Neural progenitor cell (in vitro differentiated cells): ENCODE results near the gene ZHX3. TPM values are rescaled to one million over a fixed set of nuclear protein-coding genes. Genes with fewer than 3 reads are reported as not detected.

Experiments used
- DNase-seq: peaks from one replicate; pipeline ENCODE4 v3.0.0-alpha.2; 2016; ENCODE audit warnings: low spot score
- H2AFZ ChIP-seq: fragments of 200-600 bp; sonication (generic); replicated peaks from 2 replicates; pipeline ENCODE4 v1.6.1; 2016; ENCODE audit warnings: antibody characterized with exemption
- H3F3A ChIP-seq: fragments of 200-600 bp; sonication (generic); 2 replicates; pipeline ENCODE4 v1.6.1; 2016; ENCODE audit warnings: antibody characterized with exemption, low read depth
- H3K27ac ChIP-seq: fragments of 200-600 bp; sonication (generic); 2 replicates; pipeline ENCODE4 v1.5.1; 2016; ENCODE audit warnings: mild to moderate bottlenecking
- H3K27me3 ChIP-seq: fragments of 200-600 bp; sonication (generic); 2 replicates; pipeline ENCODE4 v1.6.1; 2016; ENCODE audit warnings: mild to moderate bottlenecking, moderate library complexity
- H3K36me3 ChIP-seq: fragments of 200-600 bp; sonication (generic); 2 replicates; pipeline ENCODE4 v1.5.1; 2016
- H3K4me1 ChIP-seq: fragments of 200-600 bp; sonication (generic); 2 replicates; pipeline ENCODE4 v1.6.1; 2016; ENCODE audit warnings: mixed run types
- H3K4me2 ChIP-seq: fragments of 200-600 bp; sonication (generic); 2 replicates; pipeline ENCODE4 v1.6.1; 2016
- H3K4me3 ChIP-seq: fragments of 200-600 bp; sonication (generic); 2 replicates; pipeline ENCODE4 v1.5.1; 2016
- H3K79me2 ChIP-seq: fragments of 200-600 bp; sonication (generic); 2 replicates; pipeline ENCODE4 v1.6.1; 2016; ENCODE audit warnings: low read depth
- H3K9ac ChIP-seq: fragments of 200-600 bp; sonication (generic); 2 replicates; pipeline ENCODE4 v1.6.1; 2016
- H3K9me3 ChIP-seq: fragments of 200-600 bp; sonication (generic); 2 replicates; pipeline ENCODE4 v1.5.1; 2016; ENCODE audit warnings: low read depth
- H4K20me1 ChIP-seq: fragments of 200-600 bp; sonication (generic); 2 replicates; pipeline ENCODE4 v1.6.1; 2016; ENCODE audit warnings: low read depth
- H3K27ac Mint-ChIP-seq: 3 replicates; pipeline ENCODE4 v1.8.0; 2021; ENCODE audit warnings: mixed read lengths
- H3K27me3 Mint-ChIP-seq: 2 replicates; pipeline ENCODE4 v1.8.0; 2022; ENCODE audit warnings: low read depth, mild to moderate bottlenecking, inconsistent platforms, moderate library complexity, mixed read lengths; ENCODE audit not compliant: insufficient read depth
- H3K36me3 Mint-ChIP-seq: 3 replicates; pipeline ENCODE4 v1.8.0; 2021; ENCODE audit warnings: mixed read lengths
- H3K4me1 Mint-ChIP-seq: 3 replicates; pipeline ENCODE4 v1.8.0; 2021; ENCODE audit warnings: mixed read lengths
- H3K4me3 Mint-ChIP-seq: 3 replicates; pipeline ENCODE4 v1.8.0; 2021; ENCODE audit warnings: mild to moderate bottlenecking, moderate library complexity, mixed read lengths
- H3K9me3 Mint-ChIP-seq: 3 replicates; pipeline ENCODE4 v1.8.0; 2020; ENCODE audit warnings: mixed read lengths
- EZH2 ChIP-seq: fragments of 200-600 bp; sonication (generic); IDR thresholded peaks from 2 replicates; pipeline ENCODE4 v1.6.1; 2017; ENCODE audit warnings: antibody characterized with exemption, mild to moderate bottlenecking, moderate library complexity
- EZH2phosphoT487 ChIP-seq: fragments of 200-600 bp; sonication (generic); IDR thresholded peaks from 2 replicates; pipeline ENCODE4 v1.6.1; 2017; ENCODE audit warnings: antibody characterized with exemption
- total RNA-seq: library from RNA; depleted of rRNA; stranded (reverse); fragments of >200 nt; gene quantifications from 2 replicates; pipeline ENCODE4 v1.2.3, GENCODE V29; 2015; ENCODE audit warnings: low replicate concordance
- TF ChIP-seq, protein P1 (sequence below): fragments of 200-600 bp; sonication (generic); IDR thresholded peaks from 2 replicates; pipeline ENCODE4 v1.5.1; 2017; ENCODE audit warnings: antibody characterized with exemption, mild to moderate bottlenecking

Gene ZHX3
- total RNA-seq, 1 donor from 2014 or later: 6.8 TPM

DNA sequence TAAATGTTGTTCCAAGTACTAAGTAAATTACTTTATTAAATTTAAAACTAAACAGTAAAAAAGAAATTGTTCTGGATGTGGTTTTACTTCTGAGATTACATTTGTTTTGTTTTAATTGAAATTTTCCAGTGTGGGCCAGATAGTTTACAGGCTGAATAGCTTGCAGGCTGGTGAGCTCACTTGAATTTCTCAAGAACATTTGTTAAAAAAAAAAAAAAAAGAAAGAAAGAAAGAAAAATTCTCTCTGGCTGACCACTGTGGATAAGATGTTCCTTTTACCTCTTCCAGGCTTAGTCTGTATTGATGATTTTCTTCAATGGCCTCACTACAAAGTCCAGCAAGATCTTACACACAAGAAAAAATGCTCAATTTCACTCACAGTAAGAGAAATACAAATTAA, 94.8 kb downstream of the ZHX3 start:
- Mint-ChIP-seq H3K9me3 (no peaks in the 10 kb centered on the region), H3K4me3 (no peak overlapping the region), H3K4me1 (peaks cover 20% of the 10 kb centered on the region), H3K36me3 (peaks cover 2% of the 10 kb centered on the region), H3K27me3 (no peaks in the 10 kb centered on the region), H3K27ac (no peak overlapping the region)
- Histone ChIP-seq H3K9me3 (no peaks in the 10 kb centered on the region), H3K79me2 (no peaks in the 10 kb centered on the region), H3K36me3 (no peaks in the 10 kb centered on the region), H3K4me3 (no peak overlapping the region), H3K9ac (no peak overlapping the region), H3K27ac (no peak overlapping the region), H3K4me1 (peaks cover 18% of the 10 kb centered on the region), H3K4me2 (no peak overlapping the region), H2AFZ (no peak overlapping the region), H4K20me1 (no peaks in the 10 kb centered on the region), H3K27me3 (no peaks in the 10 kb centered on the region), H3F3A (no peaks in the 10 kb centered on the region)
- TF ChIP-seq, protein P1, sequence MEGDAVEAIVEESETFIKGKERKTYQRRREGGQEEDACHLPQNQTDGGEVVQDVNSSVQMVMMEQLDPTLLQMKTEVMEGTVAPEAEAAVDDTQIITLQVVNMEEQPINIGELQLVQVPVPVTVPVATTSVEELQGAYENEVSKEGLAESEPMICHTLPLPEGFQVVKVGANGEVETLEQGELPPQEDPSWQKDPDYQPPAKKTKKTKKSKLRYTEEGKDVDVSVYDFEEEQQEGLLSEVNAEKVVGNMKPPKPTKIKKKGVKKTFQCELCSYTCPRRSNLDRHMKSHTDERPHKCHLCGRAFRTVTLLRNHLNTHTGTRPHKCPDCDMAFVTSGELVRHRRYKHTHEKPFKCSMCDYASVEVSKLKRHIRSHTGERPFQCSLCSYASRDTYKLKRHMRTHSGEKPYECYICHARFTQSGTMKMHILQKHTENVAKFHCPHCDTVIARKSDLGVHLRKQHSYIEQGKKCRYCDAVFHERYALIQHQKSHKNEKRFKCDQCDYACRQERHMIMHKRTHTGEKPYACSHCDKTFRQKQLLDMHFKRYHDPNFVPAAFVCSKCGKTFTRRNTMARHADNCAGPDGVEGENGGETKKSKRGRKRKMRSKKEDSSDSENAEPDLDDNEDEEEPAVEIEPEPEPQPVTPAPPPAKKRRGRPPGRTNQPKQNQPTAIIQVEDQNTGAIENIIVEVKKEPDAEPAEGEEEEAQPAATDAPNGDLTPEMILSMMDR: no peak
- no peak for TF ChIP-seq EZH2
- no peak for TF ChIP-seq EZH2phosphoT487
- no peak for DNase-seq

DNA sequence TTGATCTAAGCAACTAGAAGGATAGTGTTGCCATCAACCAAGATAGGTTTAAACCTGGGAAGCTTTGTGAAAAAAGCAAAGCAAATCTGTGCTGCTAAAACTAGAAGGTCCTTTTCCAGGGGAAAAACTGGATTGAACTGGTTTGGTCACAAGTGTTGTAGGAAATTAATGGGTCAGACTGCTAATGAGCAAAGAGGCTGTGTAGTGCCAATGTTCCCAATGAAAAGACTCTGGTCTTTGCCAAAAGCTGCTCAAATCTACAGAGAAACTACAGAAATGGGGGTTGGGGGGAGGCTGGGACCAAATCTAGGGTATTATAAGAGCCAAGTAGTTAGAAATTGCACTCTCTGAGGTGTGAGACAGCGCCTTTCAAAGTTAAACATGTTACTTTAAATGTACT, 95.2 kb downstream of the ZHX3 start:
- no peaks in the 10 kb centered on the region for H3K27me3 Mint-ChIP-seq
- peaks cover 2% of the 10 kb centered on the region for H3K36me3 Mint-ChIP-seq
- peaks cover 18% of the 10 kb centered on the region for H3K4me1 ChIP-seq
- no peak overlapping the region for H3K9ac ChIP-seq
- H4K20me1 ChIP-seq: no peaks in the 10 kb centered on the region
- H3F3A ChIP-seq: no peaks in the 10 kb centered on the region
- H3K4me3 ChIP-seq: no peak overlapping the region
- no peak overlapping the region for H2AFZ ChIP-seq
- DNase-seq: no peak
- H3K9me3 ChIP-seq: no peaks in the 10 kb centered on the region
- peaks cover 20% of the 10 kb centered on the region for H3K4me1 Mint-ChIP-seq
- H3K27ac Mint-ChIP-seq: no peak overlapping the region
- TF ChIP-seq EZH2phosphoT487: no peak
- TF ChIP-seq EZH2: no peak
- TF ChIP-seq, protein P1: no peak
- no peak overlapping the region for H3K4me2 ChIP-seq
- H3K4me3 Mint-ChIP-seq: no peak overlapping the region
- no peaks in the 10 kb centered on the region for H3K79me2 ChIP-seq
- H3K36me3 ChIP-seq: no peaks in the 10 kb centered on the region
- H3K9me3 Mint-ChIP-seq: no peaks in the 10 kb centered on the region
- H3K27ac ChIP-seq: no peak overlapping the region
- H3K27me3 ChIP-seq: no peaks in the 10 kb centered on the region

DNA sequence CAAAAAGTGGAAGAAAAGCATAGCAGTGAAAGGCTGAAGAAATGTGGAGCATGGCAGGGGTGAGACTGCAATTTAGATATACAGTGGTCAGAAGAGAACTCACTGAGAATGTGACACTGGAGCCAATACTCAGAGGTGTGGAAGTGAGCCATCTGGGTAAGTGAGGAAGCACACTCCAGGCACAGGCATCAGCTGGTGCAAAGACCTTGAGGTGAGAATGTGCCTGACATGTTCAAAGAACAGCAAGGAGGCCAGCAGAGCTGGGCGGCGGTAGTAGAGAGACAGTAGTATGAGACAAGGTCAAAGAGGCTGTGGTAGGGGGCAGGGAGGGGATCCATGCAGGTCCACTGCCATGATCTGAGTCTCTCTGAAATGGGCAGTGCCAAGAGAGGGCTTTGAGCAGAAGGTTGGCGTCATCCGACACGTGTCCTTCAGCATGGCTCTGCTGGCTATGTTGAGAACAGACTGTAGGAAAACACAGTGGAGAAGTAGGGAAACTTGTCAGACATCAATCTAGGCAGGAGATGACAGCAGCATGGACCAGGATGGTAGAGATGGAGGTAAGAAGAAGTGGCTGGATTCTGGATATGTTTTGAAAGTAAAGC, 95.8 kb downstream of the ZHX3 start:
- Mint-ChIP-seq H3K36me3 (peaks cover 2% of the 10 kb centered on the region), H3K4me1 (peaks cover 20% of the 10 kb centered on the region), H3K9me3 (no peaks in the 10 kb centered on the region), H3K4me3 (no peak overlapping the region), H3K27me3 (no peaks in the 10 kb centered on the region), H3K27ac (no peak overlapping the region)
- Histone ChIP-seq H3K36me3 (no peaks in the 10 kb centered on the region), H3K27ac (no peak overlapping the region), H3K4me1 (peaks cover 18% of the 10 kb centered on the region), H3F3A (no peaks in the 10 kb centered on the region), H3K4me3 (no peak overlapping the region), H3K4me2 (no peak overlapping the region), H3K79me2 (no peaks in the 10 kb centered on the region), H3K27me3 (no peaks in the 10 kb centered on the region), H4K20me1 (no peaks in the 10 kb centered on the region), H2AFZ (no peak overlapping the region), H3K9me3 (no peaks in the 10 kb centered on the region), H3K9ac (no peak overlapping the region)
- no peak for DNase-seq
- no peak for TF ChIP-seq EZH2
- no peak for TF ChIP-seq EZH2phosphoT487
- TF ChIP-seq, protein P1: no peak
